RWPE2 (cell line): ENCODE data around the gene PDXP.
"Not testable (repeated sequence)": the region's sequence is repeated elsewhere in the genome, so short reads cannot be mapped to it uniquely, and the experiment has no call there.

Experiments
- ATAC-seq: fragments of 200-7000 bp; cut with Tn5 transposase; 3 replicates; pipeline ENCODE4 v1.9.1; 2021; ENCODE audit warnings: low read depth
- DNase-seq: peaks from one replicate; pipeline ENCODE4 v3.0.0-alpha.2; 2020; ENCODE audit warnings: low spot score
- H3K27ac ChIP-seq: fragments of 450-650 bp; 2 replicates; pipeline ENCODE4 v1.5.1; 2017; ENCODE audit warnings: mild to moderate bottlenecking; ENCODE audit not compliant: poor library complexity, severe bottlenecking
- H3K27me3 ChIP-seq: fragments of 250-450 bp; sonication (Bioruptor Pico); 2 replicates; pipeline ENCODE4 v1.5.1; 2021; ENCODE audit warnings: mild to moderate bottlenecking, moderate library complexity; ENCODE audit not compliant: insufficient read depth, poor library complexity, severe bottlenecking
- H3K36me3 ChIP-seq: fragments of 250-450 bp; sonication (Bioruptor Pico); 2 replicates; pipeline ENCODE4 v1.5.1; 2020; ENCODE audit warnings: low read depth, mild to moderate bottlenecking, moderate library complexity
- H3K4me1 ChIP-seq: fragments of 250-450 bp; sonication (Bioruptor Pico); 2 replicates; pipeline ENCODE4 v1.5.1; 2021; ENCODE audit warnings: mild to moderate bottlenecking, moderate library complexity; ENCODE audit not compliant: insufficient read depth, poor library complexity, severe bottlenecking
- H3K4me3 ChIP-seq: fragments of 250-450 bp; sonication (Bioruptor Pico); 2 replicates; pipeline ENCODE4 v1.5.1; 2021; ENCODE audit warnings: mild to moderate bottlenecking, moderate library complexity; ENCODE audit not compliant: severe bottlenecking
- H3K9me3 ChIP-seq: fragments of 250-450 bp; sonication (Bioruptor Pico); 2 replicates; pipeline ENCODE4 v1.5.1; 2021; ENCODE audit warnings: mild to moderate bottlenecking, moderate library complexity; ENCODE audit not compliant: severe bottlenecking
- CTCF ChIP-seq: fragments of 450-650 bp; IDR thresholded peaks from one replicate; pipeline ENCODE4 v1.5.1; 2017; ENCODE audit warnings: mild to moderate bottlenecking, moderate library complexity; ENCODE audit not compliant: poor library complexity, severe bottlenecking

The PDXP gene

GRCh38 chr22:37690407-37690806 is 31.9 kb downstream of the PDXP start:
- no peak overlapping the region for H3K4me3 ChIP-seq
- no peak for TF ChIP-seq CTCF
- ATAC-seq = no peak
- H3K9me3 ChIP-seq = no peaks in the 10 kb centered on the region
- no peak for DNase-seq
- no peaks in the 10 kb centered on the region for H3K27me3 ChIP-seq
- peak overlapping the region; percentile 73 for H3K27ac ChIP-seq
- H3K36me3 ChIP-seq = peaks cover 37% of the 10 kb centered on the region
- peaks cover 22% of the 10 kb centered on the region for H3K4me1 ChIP-seq

GRCh38 chr22:37690901-37691504 is 32.5 kb downstream of the PDXP start:
- peaks cover 25% of the 10 kb centered on the region for H3K4me1 ChIP-seq
- H3K4me3 ChIP-seq = no peak overlapping the region
- peaks cover 37% of the 10 kb centered on the region for H3K36me3 ChIP-seq
- H3K9me3 ChIP-seq = no peaks in the 10 kb centered on the region
- H3K27me3 ChIP-seq = no peaks in the 10 kb centered on the region
- TF ChIP-seq CTCF = no peak
- DNase-seq = peak; percentile 93
- peak overlapping the region; percentile 73 for H3K27ac ChIP-seq
- ATAC-seq = peak; percentile 85

- Histone ChIP-seq H3K27ac (no peak overlapping the region), H3K4me3 (no peak overlapping the region), H3K4me1 (peaks cover 30% of the 10 kb centered on the region), H3K9me3 (no peaks in the 10 kb centered on the region), H3K36me3 (peaks cover 37% of the 10 kb centered on the region), H3K27me3 (no peaks in the 10 kb centered on the region)
- ATAC-seq (no peak), DNase-seq (no peak)
- TF ChIP-seq CTCF = no peak
Measured at GRCh38 chr22:37692627-37693285, 34.2 kb downstream of the PDXP start.

GRCh38 chr22:37694131-37694530 is 35.6 kb downstream of the PDXP start:
- DNase-seq, H3K27me3 ChIP-seq, ATAC-seq, H3K27ac ChIP-seq, H3K9me3 ChIP-seq, H3K4me3 ChIP-seq: not testable (repeated sequence)
- Histone ChIP-seq H3K4me1 (peaks cover 27% of the 10 kb centered on the region), H3K36me3 (peaks cover 27% of the 10 kb centered on the region)

GRCh38 chr22:37696260-37696656 is 37.7 kb downstream of the PDXP start:
- H3K27ac ChIP-seq, H3K4me3 ChIP-seq, H3K27me3 ChIP-seq, H3K4me1 ChIP-seq, ATAC-seq, H3K9me3 ChIP-seq, DNase-seq: not testable (repeated sequence)
- H3K36me3 ChIP-seq = peaks cover 12% of the 10 kb centered on the region
